ENCODE data around the gene RBM3. TPM values are rescaled to one million over a fixed set of nuclear protein-coding genes. Genes with fewer than 3 reads are reported as not detected.

RBM3 gene
- total RNA-seq, 1 donor from 2014 or later: 121 TPM

GRCh38 chrX:48590203-48591103 lies 16.2 kb downstream of the RBM3 start:
- no peak for TF ChIP-seq CTCF (IDR thresholded peaks at IDR 0.05; ENCODE audit: borderline replicate concordance)
- Histone ChIP-seq H3K4me3 (peak overlapping the region; percentile 44), H3K36me3 (no peaks in the 10 kb centered on the region), H3K27ac (replicated peaks) (peak overlapping the region; percentile 86), H3K27me3 (ENCODE audit: low read depth) (no peaks in the 10 kb centered on the region), H3K4me1 (peaks cover 10% of the 10 kb centered on the region), H3K9me3 (replicated peaks) (no peaks in the 10 kb centered on the region)
- intact Hi-C loops (cut with micrococcal nuclease): no loop called here
- DNase-seq: no peak

DNA sequence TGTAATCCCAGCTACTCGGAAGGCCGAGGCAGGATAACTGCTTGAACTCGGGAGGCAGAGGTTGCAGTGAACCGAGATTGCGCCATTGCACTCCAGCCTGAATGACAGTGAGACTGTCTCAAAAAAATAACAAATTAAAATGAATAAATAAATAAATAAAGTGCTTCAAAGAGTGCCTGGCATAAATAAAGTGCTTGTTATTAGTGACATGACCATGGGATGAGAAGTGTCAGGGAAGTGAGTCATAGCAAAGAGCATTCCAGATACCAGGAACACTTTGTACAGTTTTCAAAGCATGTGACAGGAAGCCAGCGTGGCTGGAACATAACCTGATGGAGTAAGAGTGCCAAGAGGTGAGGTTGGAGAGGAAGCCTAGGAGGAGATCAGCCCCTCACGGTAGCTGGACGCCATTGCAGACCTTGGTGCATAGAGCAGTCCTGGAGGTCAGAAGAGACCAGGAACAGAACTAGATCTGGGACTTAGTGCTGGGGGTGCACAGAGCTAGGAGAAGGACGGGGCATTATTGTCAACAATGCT lies 17.0 kb downstream of the RBM3 start:
- Histone ChIP-seq H3K4me1 (peaks cover 10% of the 10 kb centered on the region), H3K27ac (replicated peaks) (peak overlapping the region; percentile 86), H3K4me3 (peak overlapping the region; percentile 44), H3K9me3 (replicated peaks) (no peaks in the 10 kb centered on the region), H3K36me3 (no peaks in the 10 kb centered on the region), H3K27me3 (ENCODE audit: low read depth) (no peaks in the 10 kb centered on the region)
- TF ChIP-seq CTCF (IDR thresholded peaks at IDR 0.05; ENCODE audit: borderline replicate concordance): peak; percentile 38
- no peak for DNase-seq
- intact Hi-C loops (cut with micrococcal nuclease): no loop called here

DNA sequence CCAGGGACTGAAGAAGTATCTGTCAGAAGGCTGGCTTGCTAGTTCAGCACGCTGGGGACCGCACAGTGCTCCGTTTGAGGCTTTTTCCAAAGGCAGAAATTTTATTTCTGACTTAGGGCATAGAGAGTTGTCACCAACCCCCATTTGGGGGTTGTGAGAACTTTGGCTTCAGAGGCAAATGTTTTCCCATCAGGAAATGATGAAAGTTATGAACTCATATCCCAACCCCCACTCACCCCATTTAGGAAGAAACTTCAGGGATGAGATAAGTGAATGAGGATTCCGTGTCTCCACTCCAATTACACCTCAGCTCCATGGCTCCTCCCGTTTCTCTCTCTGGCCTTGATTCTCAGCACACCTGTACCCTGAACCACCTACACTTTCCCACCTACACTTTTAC lies 18.7 kb downstream of the RBM3 start:
- H3K4me1 ChIP-seq: peaks cover 16% of the 10 kb centered on the region
- intact Hi-C loops (cut with micrococcal nuclease): no loop called here
- no peaks in the 10 kb centered on the region for H3K36me3 ChIP-seq
- no peak for DNase-seq
- no peaks in the 10 kb centered on the region for H3K9me3 ChIP-seq (replicated peaks)
- no peaks in the 10 kb centered on the region for H3K27me3 ChIP-seq (ENCODE audit: low read depth)
- no peak overlapping the region for H3K27ac ChIP-seq (replicated peaks)
- no peak overlapping the region for H3K4me3 ChIP-seq
- no peak for TF ChIP-seq CTCF (IDR thresholded peaks at IDR 0.05; ENCODE audit: borderline replicate concordance)

- no peak overlapping the region for H3K27ac ChIP-seq (replicated peaks)
- intact Hi-C loops (cut with micrococcal nuclease): no loop called here
- no peak overlapping the region for H3K4me3 ChIP-seq
Measured at GRCh38 chrX:48595929-48596328, 21.6 kb downstream of the RBM3 start.

More at GRCh38 chrX:48595929-48596328, 21.6 kb downstream of the RBM3 start:
- H3K36me3 ChIP-seq: peaks cover 22% of the 10 kb centered on the region
- no peaks in the 10 kb centered on the region for H3K27me3 ChIP-seq (ENCODE audit: low read depth)
- DNase-seq: no peak
- no peak for TF ChIP-seq CTCF (IDR thresholded peaks at IDR 0.05; ENCODE audit: borderline replicate concordance)
- H3K9me3 ChIP-seq (replicated peaks): no peaks in the 10 kb centered on the region
- H3K4me1 ChIP-seq: peaks cover 16% of the 10 kb centered on the region
